ENCODE measurements around the gene DENND2D. TPM values are rescaled to one million over a fixed set of nuclear protein-coding genes. Genes with fewer than 3 reads are reported as not detected.

DENND2D gene
- total RNA-seq, 1 donor from 2014 or later = 47.5 TPM

- ATAC-seq = peak; percentile 47
Measured at GRCh38 chr1:111164151-111164550, 36.3 kb downstream of the DENND2D start.

GRCh38 chr1:111163363-111163762 is 37.1 kb downstream of the DENND2D start:
- ATAC-seq = no peak

GRCh38 chr1:111162488-111162880 is 38.0 kb downstream of the DENND2D start:
- ATAC-seq = no peak

GRCh38 chr1:111161843-111162487 is 38.5 kb downstream of the DENND2D start:
- no peak for ATAC-seq

GRCh38 chr1:111157431-111157830 is 43.0 kb downstream of the DENND2D start:
- no peak for ATAC-seq

- no peak for ATAC-seq
Measured at GRCh38 chr1:111154021-111154999, 46.1 kb downstream of the DENND2D start.

GRCh38 chr1:111151838-111152237 is 48.6 kb downstream of the DENND2D start:
- ATAC-seq = no peak

- no peak for ATAC-seq
Measured at GRCh38 chr1:111148376-111148881, 52.0 kb downstream of the DENND2D start.

- ATAC-seq = no peak
Measured at GRCh38 chr1:111147948-111148347, 52.5 kb downstream of the DENND2D start.

GRCh38 chr1:111145963-111146768 is 54.3 kb downstream of the DENND2D start:
- ATAC-seq = no peak

GRCh38 chr1:111145542-111145941 is 54.9 kb downstream of the DENND2D start:
- ATAC-seq = no peak

- ATAC-seq = no peak
Measured at GRCh38 chr1:111142356-111142975, 58.0 kb downstream of the DENND2D start.

- peak; percentile 46 for ATAC-seq
Measured at GRCh38 chr1:111141245-111142220, 58.9 kb downstream of the DENND2D start.

- ATAC-seq = peak; percentile 78
Measured at GRCh38 chr1:111140680-111140967, 59.8 kb downstream of the DENND2D start.

GRCh38 chr1:111139956-111140679 is 60.3 kb downstream of the DENND2D start, which contains the start of the genes CEPT1 and DRAM2:
Gene CEPT1, plus strand, starts transcription at chr1:111140223. Its CDS starts 7,492 bp downstream, at chr1:111147715.
Gene DRAM2, minus strand, starts transcription at chr1:111140093. Its CDS starts 8,539 bp downstream, at chr1:111131554.
- ATAC-seq = peak; percentile 94

GRCh38 chr1:111139324-111139955 is 61.0 kb downstream of the DENND2D start:
- ATAC-seq = peak; percentile 50

Data from esophagus mucosa (tissue), 1 donor.